Right lobe of liver (tissue), 6 donors: ENCODE data around the gene OSBPL8. TPM values are rescaled to one million over a fixed set of nuclear protein-coding genes. Genes with fewer than 3 reads are reported as not detected.

Experiments
- ATAC-seq, 4 donors: fragments of 200-7000 bp; cut with Tn5 transposase; one replicate each; pipeline ENCODE4 v1.9.1; 2020; ENCODE audit warnings: mild to moderate bottlenecking in 4 of 4, moderate library complexity in 4 of 4
- DNase-seq, 3 donors: peaks; one replicate each; pipeline ENCODE4 v3.0.0-alpha.2; 2020
- H3K27ac ChIP-seq, 3 donors: fragments of 200-600 bp; one replicate each; pipeline ENCODE4 v1.8.0; 2022
- H3K27me3 ChIP-seq, 2 donors: fragments of 200-600 bp; one replicate each; pipeline ENCODE4 v1.8.0; 2022
- H3K36me3 ChIP-seq, 4 donors: fragments of 200-600 bp; sonication (generic) in 1 of 4; one replicate each; pipeline versions ENCODE4 v1.5.1 to v1.8.0; 2017 to 2022; ENCODE audit warnings: control low read depth in 1 of 4
- H3K4me1 ChIP-seq, 4 donors: fragments of 200-600 bp; sonication (generic) in 1 of 4; one replicate each; pipeline versions ENCODE4 v1.5.1 to v1.8.0; 2017 to 2022; ENCODE audit warnings: control low read depth in 1 of 4
- H3K4me3 ChIP-seq, 3 donors: fragments of 200-600 bp; one replicate each; pipeline ENCODE4 v1.8.0; 2022
- H3K9me3 ChIP-seq, 4 donors: fragments of 200-600 bp; sonication (generic) in 1 of 4; one replicate each; pipeline versions ENCODE4 v1.5.1 to v1.8.0; 2017 to 2022; ENCODE audit warnings: control low read depth in 1 of 4
- POLR2A ChIP-seq: fragments of 450-650 bp; IDR thresholded peaks from one replicate; pipeline ENCODE4 v1.6.1; 2017; ENCODE audit warnings: antibody characterized with exemption, mild to moderate bottlenecking
- WGBS: methylation state at CpG from one replicate; pipeline ENCODE4 v1.1.6; 2018; ENCODE audit warnings: low coverage, low lambda C conversion rate; ENCODE audit not compliant: insufficient coverage; ENCODE audit errors: missing lambda C conversion rate; 5-methylcytosine and 5-hydroxymethylcytosine counted together
- intact Hi-C, 2 donors: fragments of 100-400 bp; cut with DNase I; formaldehyde crosslinking; loops; one replicate each; pipeline versions ENCODE4 v1.11.2 to v1.14.1; 2022
- total RNA-seq, 6 experiments: library from RNA; depleted of rRNA in 2 of 6; stranded (reverse); fragments of >200 nt in 2 of 6; fragmentation: NEBNext Ultra II Directional in 3 of 6; extraction: Animal tissue kit (Norgen Biotek cat#: 25700) in 3 of 6; gene quantifications; one replicate each; pipeline versions ENCODE4 v1.1.0 to v1.2.4, GENCODE V29; 2016 to 2023
- TF ChIP-seq, protein P1 (sequence below), 4 donors: fragments of 200-600 bp in 3 of 4; fragments of 450-650 bp in 1 of 4; IDR thresholded peaks; one replicate each; pipeline versions ENCODE4 v1.5.1 to v1.8.0; 2016 to 2022; ENCODE audit warnings: antibody characterized with exemption in 4 of 4, mild to moderate bottlenecking in 2 of 4
- donor health status: DM: no; HTN: yes; CAD: no.
- donor health status: DM: no; HTN: no; CAD: no.
- donor health status: DM: no; HTN: no; CAD: no.
- donor health status: DM: no; HTN: yes; CAD: no.
- donor health status: DM: no; HTN: yes; CAD: no.

The OSBPL8 gene
- total RNA-seq, 6 experiments from 2014 or later, result 20.2 to 29.1 (median 24.2) TPM

DNA sequence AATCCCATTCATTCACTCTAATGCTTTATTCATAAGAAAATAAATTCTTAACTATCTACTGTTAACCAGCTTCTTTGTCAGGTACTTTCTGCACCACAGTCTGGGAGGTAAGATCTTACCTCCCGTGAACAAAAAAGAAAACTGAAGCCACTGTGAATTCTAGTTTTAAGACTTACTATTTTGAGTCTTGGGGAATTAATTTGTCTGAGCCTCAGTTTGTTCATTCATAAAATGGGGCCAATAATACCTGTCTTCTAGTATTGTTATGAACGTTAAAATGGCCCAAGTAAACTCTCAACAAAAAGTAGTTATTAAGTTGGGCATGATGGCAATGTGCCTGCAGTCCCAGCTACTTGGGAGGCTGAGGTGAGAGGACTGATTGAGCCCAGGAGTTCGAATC, 151.9 kb downstream of the OSBPL8 start:
- 92% methylated on average over 3 of the region's 3 CpGs for WGBS

DNA sequence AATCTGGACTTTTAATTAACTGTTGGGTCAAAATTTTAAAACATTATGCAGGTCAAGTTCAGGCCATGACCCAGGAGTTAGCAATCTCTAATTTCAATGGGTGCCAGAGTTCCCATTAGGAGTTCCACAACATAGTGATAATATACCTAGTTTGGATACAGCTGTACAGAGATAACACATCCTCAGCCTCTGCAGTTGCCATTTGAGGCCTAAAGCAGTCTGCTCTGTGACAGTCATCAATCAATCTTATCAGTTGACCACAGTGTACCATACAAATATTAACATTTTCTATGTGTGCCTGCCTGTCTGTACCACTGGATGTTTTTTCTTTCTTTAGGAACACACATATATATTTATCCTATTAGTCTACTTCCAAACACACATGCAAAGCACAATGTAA, 157.3 kb downstream of the OSBPL8 start:
- Histone ChIP-seq H3K27ac (no peak overlapping the region), H3K36me3 (peaks cover 0 to 7% (median 0%) of the 10 kb centered on the region in 4 donors), H3K4me3 (no peak overlapping the region), H3K9me3 (no peaks in the 10 kb centered on the region), H3K27me3 (no peaks in the 10 kb centered on the region), H3K4me1 (no peaks in the 10 kb centered on the region)
- no peak for TF ChIP-seq POLR2A
- TF ChIP-seq, protein P1, sequence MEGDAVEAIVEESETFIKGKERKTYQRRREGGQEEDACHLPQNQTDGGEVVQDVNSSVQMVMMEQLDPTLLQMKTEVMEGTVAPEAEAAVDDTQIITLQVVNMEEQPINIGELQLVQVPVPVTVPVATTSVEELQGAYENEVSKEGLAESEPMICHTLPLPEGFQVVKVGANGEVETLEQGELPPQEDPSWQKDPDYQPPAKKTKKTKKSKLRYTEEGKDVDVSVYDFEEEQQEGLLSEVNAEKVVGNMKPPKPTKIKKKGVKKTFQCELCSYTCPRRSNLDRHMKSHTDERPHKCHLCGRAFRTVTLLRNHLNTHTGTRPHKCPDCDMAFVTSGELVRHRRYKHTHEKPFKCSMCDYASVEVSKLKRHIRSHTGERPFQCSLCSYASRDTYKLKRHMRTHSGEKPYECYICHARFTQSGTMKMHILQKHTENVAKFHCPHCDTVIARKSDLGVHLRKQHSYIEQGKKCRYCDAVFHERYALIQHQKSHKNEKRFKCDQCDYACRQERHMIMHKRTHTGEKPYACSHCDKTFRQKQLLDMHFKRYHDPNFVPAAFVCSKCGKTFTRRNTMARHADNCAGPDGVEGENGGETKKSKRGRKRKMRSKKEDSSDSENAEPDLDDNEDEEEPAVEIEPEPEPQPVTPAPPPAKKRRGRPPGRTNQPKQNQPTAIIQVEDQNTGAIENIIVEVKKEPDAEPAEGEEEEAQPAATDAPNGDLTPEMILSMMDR (IDR thresholded peaks at IDR 0.05), result no peak
- intact Hi-C loops, result no loop called here
- DNase-seq (no peak), ATAC-seq (no peak)

More for the DNA sequence above, 151.9 kb downstream of the OSBPL8 start:
- ATAC-seq (no peak), DNase-seq (no peak)
- no peak for TF ChIP-seq POLR2A
- TF ChIP-seq, protein P1 (IDR thresholded peaks at IDR 0.05), result no peak
- Histone ChIP-seq H3K27ac (no peak overlapping the region), H3K4me1 (no peaks in the 10 kb centered on the region), H3K27me3 (no peaks in the 10 kb centered on the region), H3K9me3 (no peaks in the 10 kb centered on the region), H3K36me3 (no peaks in the 10 kb centered on the region), H3K4me3 (no peak overlapping the region)
- intact Hi-C loops, result no loop called here

- no peak for ATAC-seq
- H3K27ac ChIP-seq, result no peak overlapping the region
- H3K27me3 ChIP-seq, result no peaks in the 10 kb centered on the region
- WGBS, result 92% methylated on average over 2 of the region's 2 CpGs
- intact Hi-C loops, result no loop called here
- no peak for DNase-seq
- H3K4me1 ChIP-seq, result no peaks in the 10 kb centered on the region
- no peak overlapping the region for H3K4me3 ChIP-seq
- no peak for TF ChIP-seq POLR2A
- H3K9me3 ChIP-seq, result no peaks in the 10 kb centered on the region
- peaks cover 0 to 7% (median 0%) of the 10 kb centered on the region in 4 donors for H3K36me3 ChIP-seq
Measured at GRCh38 chr12:76400136-76400535, 159.4 kb downstream of the OSBPL8 start.

- TF ChIP-seq, protein P1 (IDR thresholded peaks at IDR 0.05), result no peak
- 92% methylated on average over 1 of the region's 2 CpGs for WGBS
- H3K36me3 ChIP-seq, result peaks cover 0 to 7% (median 0%) of the 10 kb centered on the region in 4 donors
- DNase-seq (no peak), ATAC-seq (no peak)
- H3K4me3 ChIP-seq, result no peak overlapping the region
- no peaks in the 10 kb centered on the region for H3K27me3 ChIP-seq
- intact Hi-C loops, result no loop called here
- H3K27ac ChIP-seq, result no peak overlapping the region
- no peaks in the 10 kb centered on the region for H3K4me1 ChIP-seq
- H3K9me3 ChIP-seq, result no peaks in the 10 kb centered on the region
Measured at GRCh38 chr12:76399040-76399439, 160.5 kb downstream of the OSBPL8 start.

DNA sequence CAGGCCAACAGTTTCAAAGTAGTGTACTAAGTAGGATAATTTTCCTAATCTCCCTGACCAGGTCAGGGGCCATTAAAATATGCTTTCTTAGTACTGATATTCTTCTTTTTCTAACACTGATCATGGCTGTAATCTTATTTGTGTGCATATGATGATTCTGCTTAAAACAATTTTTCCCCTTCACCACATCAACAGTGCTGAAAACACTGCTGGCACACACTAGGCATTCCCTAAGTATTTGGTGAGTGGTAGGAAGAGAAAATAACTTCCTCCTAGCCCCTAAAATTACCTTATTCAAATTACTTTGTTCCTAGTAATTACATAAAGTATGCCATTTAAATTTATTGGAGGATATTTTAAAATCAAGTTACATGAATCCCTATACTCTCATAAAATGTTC, 161.5 kb downstream of the OSBPL8 start:
- intact Hi-C loops, result no loop called here
- Histone ChIP-seq H3K4me1 (no peaks in the 10 kb centered on the region), H3K4me3 (no peak overlapping the region), H3K9me3 (no peaks in the 10 kb centered on the region), H3K27ac (no peak overlapping the region), H3K27me3 (no peaks in the 10 kb centered on the region), H3K36me3 (peaks cover 0 to 7% (median 0%) of the 10 kb centered on the region in 4 donors)
- DNase-seq, result no peak
- no peak for ATAC-seq
- TF ChIP-seq POLR2A, result no peak
- TF ChIP-seq, protein P1 (IDR thresholded peaks at IDR 0.05), result no peak
